ENCODE data around the gene SLIT3.

The SLIT3 gene

DNA sequence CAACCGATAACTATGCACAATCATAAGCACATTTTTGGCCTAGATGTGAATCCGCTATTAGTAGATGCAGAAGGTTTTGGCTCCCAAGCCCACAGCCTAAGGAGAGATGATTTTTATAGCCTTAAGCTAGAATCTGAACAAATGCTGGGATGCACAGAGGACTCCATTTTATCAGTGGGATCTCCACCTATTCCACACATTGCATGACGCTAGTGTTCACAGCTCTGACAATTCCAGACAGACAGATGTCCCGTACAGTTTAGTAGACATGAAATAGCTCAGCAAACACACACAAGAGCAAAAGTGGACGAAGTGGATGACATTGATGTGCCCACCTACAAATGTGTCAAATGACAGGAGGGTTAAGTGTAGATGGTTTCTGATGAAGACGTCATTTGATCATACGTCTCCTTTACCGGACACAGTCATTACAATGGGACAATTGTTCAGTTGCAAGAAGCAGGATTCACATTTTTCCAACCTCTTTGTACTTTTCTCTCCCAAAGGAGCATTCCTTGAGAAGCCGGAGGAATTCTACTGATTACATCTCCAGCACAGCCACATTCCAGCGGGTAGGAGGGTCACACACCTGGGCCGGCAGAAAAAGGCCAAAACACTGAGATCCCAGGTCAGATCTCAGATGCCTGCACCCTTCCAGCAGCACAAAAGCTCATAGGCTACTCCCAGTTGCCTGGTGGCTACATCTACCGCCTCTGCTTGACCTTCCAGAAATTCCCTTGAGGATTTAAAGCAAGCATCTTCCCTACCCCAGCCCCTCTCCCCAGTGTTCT lies 202.4 kb downstream of the SLIT3 start:
- no peak for DNase-seq

DNA sequence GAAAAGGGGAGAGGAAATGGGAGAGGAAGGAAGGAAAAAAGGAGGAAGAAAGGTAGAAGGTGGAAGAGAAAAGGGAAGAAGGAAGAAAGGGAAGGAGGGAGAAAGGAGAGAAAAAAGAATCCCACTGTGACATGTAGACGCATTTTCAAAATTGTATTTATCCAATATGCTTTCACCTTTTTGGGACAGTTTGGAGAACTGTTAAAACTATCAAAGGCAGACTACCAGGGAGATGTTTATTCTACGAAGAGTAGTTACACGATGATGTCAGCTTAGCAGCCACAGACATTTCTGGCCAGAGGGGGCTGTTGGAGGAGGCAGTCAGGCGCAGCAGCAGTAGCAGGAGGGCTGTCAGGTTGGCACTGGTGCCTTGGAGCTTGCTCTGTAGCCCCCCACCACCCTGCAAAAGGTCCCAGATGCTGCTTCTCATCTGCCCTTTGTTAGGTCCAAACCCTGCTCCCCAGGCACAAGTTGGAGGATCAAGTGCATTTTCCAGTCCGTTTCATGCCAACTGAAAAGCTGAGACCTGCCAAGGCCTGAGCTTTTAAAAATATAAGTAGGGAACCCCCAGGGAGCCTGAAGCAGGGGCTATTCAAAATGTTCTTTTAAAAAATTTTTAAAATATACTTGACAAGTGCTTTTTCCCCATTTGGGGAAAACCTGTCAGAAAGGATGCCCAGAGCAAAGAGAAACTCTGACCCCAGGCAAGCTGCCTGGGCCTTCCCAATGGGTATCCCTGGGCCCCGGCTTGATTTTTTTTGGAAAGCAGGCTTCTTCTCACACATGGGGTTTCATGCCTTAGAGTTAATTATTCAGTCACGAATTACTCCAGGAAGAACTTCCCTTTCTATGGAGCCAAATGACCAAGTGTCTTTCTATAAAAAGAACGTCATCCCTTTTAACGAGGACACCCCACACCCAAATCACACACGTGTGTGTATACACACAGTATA lies 203.3 kb downstream of the SLIT3 start:
- no peak for DNase-seq

DNA sequence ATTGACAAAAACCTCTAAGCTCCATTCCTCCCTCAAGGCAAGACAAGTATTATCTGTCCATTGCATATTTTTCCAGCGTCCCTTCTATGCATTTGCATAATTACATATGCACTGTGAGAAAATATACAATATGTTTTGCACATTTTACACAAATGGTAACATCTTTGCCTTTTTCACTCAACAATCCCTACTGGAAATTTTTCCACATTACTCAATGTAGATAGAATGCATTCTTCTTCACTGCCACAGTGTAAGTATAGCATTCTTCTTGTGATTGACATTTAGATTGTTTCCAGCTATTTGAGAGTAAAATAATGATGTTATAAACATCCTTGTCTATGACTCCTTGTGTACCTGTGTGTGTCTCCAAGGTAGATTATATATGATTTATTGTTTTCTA lies 205.0 kb downstream of the SLIT3 start:
- DNase-seq: no peak

DNA sequence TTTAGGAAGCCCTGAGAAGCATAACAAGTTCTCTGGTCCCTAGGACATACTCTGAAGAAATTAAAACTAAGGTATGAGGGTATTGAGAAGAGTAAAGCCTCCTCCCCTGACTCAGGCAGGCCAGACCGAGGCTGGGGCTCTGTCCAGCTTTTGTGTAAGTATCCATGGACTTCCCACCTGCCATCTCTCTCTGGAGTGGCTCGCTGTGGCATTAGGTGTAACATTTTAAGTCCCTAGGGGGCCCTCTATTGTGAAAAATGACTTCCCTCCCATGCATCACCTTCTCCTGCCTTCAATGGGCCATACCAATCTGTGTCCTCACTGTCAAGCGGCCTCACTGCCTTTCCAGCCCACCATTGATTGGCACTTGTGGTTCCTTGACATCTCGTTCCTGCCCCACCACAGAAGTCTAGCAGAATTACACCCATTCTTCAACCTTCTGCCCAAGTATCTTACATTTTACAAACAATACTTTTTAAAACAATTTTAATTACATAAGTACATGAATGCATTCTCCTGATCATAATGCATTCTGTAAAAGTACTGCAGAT lies 205.5 kb downstream of the SLIT3 start:
- DNase-seq: no peak

DNA sequence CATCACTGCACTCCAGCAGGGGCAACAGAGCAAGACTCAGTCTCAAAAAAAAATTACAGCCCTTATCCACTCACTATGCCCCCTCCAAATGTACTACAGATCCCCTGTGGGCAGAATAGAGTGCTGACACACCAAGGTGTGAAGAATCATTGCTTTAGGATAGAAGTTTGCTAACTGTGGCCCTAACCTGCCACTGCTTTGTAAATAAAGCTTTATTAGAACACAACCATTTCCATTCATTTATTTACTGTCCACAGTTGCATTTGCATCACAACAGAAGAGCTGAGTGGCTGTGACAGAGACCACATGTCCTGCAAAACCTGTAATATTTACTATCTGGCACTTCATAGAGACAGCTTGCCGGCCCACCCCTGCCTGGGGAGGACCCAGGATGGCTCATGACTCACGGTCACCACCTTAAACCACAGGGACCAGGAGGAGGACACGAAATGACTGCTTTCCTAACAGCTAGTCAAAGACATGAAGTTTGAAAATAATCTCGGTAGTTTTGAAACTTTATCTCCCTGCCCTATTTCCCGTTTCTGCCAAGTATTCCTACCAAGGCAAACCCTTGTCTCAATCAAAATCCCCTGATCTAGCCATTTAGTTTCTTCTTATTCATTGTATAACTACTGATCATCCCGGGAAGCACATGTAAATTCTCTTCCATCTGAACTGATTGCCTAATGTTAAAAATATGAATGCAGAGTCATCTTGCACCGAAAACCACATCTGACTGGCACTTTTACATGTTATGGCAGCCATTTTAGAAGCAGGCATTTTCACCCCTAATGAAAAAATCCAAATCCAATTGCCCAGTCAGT lies 206.1 kb downstream of the SLIT3 start:
- DNase-seq: no peak

DNA sequence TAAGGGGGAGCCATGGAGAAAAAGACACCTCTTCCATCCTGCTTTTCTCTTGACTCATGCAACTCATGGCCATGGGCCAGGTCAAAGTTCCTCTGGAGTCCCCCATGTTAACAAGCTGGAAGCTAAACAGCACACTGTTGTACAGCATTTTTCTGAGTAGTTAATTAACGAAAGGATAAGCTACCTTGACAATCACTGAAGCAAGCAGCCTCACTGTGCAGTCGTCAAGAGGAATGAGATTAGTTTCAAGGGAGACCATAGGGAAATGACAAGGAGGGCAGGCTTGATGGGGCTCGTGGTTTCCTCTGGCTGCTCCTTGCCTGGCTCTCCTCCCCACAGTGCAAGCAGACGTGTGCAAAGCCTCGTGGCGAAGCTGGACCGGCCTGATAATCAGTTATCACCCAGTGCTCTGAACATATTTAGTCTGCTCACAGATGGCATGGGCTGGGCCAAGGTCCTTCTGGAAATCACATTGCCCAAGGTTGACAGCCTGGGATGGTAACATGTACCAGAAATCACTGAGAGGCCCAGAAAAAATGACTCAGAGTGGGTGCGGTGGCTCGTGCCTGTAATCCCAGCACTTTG lies 209.5 kb downstream of the SLIT3 start:
- no peak for DNase-seq

DNA sequence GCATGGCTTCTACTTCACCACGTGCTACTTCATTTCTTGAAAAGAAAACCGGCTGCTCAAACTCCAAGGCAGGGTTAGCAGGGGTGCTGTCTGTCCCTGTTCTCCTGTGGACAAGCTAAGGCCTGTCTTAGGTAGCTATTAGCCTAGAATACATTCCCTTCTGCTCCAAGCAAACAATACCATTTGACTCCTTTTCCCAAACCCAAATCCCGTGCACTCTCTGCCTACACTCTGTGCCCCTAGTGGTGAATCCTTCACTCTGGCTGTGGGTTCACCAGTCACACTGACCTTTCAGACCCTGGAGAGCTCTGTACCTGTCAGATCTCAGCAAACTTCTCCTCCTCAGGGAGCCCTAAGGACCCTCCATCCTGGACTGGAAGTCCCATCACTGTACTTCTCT lies 211.6 kb downstream of the SLIT3 start:
- DNase-seq: no peak

DNA sequence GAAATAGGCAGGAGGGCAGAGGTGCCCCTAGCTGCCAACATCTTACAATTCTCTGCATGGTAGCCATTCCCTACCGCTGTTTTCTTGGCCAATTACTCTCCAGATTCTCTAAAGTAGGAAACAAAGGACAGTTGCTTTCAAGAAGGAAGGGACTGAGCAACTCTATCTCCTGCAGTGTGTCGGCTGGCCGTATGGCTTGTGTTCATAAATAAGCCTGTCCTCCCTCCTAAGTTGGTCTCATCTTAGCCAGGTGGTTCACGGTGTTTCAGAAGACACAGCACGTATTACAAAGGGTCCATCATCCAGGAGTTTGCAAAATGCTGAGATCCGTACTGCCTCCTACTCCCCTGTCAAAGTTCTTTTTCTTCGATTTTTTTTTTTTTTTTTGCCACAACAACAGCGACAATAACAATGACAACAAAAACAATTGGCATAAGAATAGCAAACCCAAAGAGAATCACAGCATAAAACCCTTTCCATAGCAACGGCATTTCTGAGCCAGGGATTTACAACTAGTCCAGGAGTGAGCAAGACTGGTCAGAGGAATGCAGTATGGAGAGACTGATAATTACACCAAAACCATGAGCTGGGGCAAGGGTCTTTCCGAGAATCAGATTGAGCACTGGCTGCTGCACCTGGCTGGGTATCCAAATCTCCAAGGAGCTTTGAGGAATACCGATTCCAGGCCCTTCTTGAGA lies 212.8 kb downstream of the SLIT3 start:
- no peak for DNase-seq

DNA sequence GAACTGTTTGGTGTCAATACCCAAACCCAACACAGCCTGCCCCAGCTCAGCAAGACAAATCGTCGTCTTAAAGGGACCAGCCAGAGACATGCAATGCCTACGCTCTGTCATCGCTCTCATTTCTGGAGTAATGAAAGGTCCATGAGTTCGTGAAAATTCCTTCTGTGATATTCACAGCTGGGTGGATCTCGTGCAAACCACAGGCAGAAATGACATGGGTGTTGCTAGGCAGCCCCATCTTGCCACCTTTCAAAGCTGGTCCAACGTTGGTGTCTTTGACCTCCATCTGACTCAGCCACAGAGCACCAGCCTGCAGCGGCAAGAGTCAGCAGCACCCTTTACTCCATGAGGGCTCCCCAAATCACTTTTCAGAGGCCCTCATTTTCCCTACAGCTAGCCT lies 215.3 kb downstream of the SLIT3 start:
- no peak for DNase-seq

DNA sequence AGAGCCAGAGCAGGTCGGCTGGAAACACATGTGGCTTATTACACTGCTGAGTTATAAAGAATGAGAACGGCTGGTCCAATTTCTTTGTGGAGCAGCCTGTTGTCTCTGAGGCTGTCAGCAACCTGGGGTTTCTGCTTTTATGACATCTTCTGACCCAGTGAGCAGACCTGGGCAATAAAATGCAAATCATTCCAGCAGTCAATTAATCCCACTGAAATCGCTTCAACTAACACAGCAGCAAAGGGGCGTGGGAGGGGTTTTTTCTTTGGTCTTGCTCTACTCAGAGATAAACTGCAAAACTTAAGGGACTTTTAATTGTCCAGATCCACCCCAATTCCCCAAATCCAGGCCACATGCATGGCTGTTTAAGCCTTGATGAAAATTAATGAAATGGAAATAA lies 215.7 kb downstream of the SLIT3 start:
- DNase-seq: no peak

DNA sequence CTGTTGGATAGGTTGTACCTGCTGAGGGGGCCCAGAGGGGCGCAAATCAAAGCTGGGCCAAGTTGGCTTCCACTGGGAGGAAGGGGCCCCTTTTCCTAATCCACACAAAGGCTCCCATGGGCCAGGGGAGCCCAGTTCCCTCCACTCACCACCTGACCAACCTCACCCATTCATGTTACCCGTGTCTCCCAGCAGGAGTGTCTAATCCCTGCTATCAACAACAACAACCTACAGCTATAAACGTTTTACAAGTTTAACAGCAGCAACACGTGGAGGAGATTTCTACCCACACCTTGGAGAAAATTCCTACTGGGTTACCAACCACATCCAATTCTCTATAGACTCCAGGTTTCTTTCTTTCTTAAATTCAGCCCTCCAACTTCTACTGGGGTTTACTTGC lies 216.2 kb downstream of the SLIT3 start:
- no peak for DNase-seq

DNA sequence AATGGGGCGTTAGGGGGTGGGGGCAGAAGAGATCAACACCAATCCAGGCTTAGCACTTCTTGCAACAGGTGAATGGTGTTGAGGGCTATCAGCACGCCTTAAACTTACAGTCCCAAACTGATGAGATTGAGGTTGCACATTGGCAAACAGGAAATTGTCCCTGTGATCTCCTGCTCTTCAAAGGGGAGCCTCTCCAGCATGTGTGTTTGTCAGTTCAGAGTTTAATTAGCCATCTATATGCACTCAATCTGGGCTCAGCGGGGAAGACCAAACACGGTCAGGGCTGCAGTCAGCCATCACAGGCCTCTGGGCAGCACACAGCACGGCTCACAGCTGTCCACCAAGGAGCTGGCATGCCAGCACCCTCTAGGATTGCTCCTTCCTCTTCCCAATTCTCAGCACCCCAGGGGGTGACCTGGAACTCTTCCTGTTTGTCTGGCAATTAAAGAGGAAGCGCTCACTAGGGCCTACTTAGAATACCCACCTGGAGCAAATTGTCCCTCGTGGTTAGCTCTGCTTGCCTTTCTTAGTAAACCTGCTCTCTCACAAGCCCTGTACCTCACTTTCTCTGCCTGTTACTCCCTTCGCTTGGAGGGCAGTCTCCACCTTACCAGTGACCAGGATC lies 217.4 kb downstream of the SLIT3 start:
- DNase-seq: no peak

DNA sequence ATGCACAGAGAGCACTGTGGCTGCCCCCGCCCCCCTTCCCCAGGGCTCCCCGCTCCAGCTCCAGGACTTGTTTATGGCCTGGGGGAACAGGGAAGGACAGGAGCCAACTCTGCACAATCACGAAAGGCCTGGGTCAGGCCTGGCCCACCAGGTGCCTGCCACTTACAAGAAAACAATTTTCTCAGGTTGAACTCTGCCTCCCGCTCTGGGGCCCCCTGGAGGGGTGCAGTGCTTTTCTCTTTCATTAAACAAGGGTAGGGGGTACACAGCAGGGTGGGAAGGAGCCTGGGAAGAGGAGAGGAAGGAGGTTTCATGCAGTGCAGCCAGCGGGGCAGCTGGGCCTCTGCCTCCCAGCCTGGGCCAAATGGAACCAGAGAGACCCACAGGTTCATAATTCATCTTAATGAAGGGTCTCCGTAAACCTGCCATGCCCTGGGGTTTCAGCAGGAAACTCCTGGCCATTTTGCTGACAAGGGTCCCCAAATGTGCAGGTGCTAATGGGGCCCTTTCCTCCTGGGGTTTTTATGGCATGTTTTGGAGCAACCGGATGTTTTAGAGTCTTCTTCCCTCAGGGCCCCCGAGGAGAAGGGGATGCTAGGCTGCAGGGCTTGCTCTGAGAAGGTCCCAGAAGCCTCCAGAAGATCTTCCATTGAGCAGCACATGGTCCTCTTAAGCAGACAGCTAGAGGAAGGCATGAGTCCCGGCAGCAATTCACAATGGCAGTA lies 219.8 kb downstream of the SLIT3 start:
- DNase-seq: no peak

DNA sequence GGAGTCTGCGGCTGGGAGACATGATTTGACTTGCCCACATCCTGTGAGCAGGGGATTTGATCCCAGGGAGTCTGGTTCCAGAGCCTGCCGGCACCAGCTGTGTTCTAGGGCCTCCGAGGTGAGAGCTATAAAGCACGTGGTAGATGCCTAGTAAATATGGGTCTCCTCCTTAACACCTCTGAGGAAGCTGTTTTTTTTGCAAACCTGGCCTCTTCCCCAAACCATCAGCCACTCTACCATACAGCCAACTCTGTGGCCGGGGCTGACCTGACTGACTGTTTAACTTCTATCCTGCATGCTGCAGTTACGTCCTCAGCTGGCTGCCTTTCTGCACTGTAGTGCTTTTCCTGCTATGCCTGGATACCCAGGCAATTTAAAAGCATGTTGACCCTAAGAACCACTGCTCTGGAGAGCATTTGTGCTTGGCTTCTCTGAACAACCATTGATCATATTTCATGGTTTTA lies 220.5 kb downstream of the SLIT3 start:
- DNase-seq: no peak

DNA sequence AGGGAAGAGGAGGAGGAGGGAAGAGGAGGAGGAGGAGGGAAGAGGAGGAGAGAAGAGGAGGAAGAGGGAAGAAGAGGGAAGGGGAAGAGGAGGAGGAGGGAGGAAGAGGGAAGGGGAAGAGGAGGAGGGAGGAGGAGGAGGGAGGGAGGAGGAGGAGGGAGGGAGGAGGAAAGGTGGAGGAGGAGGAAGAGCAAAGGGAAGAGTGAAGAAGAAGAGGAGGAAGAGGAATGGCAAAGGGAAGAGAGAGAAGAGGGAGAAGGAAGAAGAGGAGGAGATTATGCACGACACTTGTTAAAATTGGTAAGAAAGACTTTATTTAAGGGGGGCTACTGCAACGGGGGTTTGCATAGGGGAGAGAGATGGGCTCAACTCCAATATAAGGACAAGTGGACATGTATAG lies 221.2 kb downstream of the SLIT3 start:
- no peak for DNase-seq

DNA sequence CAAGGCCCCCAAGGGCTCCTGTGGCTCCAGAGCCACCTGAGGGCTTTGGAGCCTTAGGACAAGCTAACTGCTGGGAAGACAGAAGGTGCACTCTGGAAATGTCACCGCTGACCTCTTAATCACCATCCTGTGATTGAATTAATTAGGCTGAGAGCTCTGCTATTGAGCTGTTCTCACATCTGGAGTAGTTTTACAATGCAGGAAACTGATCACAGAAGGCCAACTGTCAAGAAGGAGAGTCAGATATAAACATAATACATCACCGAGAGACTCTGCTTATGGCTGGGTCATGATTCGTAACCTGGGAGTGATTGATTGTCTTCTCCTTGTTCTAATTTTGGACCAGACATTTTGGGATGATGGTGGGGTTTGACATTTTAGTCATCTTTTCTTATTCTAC lies 226.1 kb downstream of the SLIT3 start:
- no peak for DNase-seq

DNA sequence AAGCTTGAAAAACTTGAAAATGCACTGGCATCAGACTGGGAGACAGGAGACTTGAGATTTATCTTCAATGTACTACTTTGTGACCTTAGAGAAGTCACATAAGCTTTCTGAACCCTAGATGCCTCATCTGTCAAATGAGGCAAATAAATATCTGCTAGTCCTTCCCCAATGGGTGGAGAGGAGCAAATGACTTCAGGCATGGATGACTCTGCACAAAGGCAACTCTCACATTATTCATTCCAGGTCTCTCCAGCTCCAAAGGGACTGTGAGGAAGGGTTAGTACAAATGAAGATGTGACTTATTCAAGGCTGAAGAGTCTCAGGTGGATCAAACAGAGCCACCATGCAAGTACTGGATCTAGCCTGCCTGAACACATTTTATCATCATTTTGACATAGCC lies 228.7 kb downstream of the SLIT3 start:
- DNase-seq: no peak

DNA sequence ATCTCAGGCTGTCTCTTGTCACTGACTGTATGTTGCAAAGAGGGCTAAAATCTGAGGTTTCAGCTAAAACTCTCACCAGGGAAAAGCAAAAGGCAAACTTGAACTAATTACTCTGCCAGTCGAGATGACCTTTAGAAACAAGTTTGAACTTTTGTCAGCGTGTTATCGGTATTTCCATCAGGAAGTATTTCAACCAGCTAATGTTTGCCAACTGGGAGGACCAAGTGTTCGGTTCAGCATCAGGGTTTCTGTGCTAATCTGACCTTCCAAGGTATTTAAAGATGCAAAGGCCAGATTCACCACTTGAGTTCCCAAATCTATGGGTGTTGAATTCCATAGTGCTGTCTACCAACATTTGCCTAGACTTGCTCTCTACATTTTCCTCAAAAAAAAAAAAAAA lies 230.5 kb downstream of the SLIT3 start:
- no peak for DNase-seq

DNA sequence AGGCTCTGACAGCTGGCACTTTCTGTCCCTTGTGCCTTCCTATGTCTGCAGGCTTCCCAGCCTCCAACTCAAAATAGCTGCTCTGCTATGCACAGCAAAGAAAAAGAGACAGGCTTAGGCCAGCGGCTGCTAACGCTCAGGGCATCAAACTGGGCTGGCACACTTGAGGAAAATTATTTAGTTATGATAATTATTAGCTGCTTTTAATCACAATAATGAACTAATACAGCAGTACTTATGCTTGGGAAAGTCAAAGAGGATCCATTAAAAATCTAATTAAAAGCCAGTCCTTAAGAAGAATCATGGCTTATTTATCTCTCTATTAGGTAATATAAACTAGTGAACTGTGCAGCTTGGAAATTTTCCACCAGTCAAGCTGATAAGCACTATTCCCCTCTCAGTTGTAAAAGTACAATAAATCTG lies 233.2 kb downstream of the SLIT3 start:
- no peak for DNase-seq

DNA sequence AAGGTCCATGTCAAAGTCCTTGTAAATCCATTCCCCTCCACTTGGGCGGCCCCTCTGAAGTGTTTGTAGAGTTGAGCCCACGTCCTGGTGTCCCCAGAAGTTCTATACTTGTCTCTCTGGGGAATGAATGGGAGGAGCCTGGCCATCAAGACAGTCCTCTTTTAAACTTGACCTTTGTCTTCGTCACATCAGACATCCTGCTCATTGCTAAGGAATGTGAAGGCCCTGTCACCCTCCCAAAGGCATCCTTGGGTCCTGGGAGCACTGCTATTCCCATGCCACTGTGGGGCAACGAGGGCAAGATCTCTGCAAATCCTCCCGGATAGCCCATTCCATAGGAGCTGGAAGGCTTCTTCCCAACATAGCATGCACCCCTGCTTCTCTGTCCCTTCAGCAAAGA lies 235.5 kb downstream of the SLIT3 start:
- DNase-seq: no peak

DNA sequence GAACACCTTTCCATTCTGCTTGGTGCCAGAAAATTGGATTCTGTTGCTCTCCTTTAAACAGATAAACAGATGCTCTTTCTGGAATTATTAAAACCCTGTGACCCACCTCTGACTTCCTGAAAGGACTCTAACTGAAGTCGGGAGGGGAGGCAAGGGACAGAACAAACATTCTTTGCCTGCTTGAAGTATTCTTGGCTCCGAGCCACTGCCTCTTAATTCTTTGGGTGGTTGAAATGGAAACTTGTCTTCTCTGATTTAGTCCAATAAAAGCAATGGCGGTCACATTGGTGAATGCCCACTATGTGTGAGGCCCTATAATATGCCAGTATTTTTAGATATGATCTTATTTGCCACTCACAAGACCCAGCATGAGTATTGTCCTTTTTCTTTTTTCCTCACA lies 236.8 kb downstream of the SLIT3 start:
- DNase-seq: no peak
